Activated CD4-positive, alpha-beta memory T cell treated with anti-CD3 and anti-CD28 coated beads, Interleukin-2, amount 10 ng/mL, durations not matched to agents 7 days and 5 days (primary cell): ENCODE results near the gene JUND. TPM values are rescaled to one million over a fixed set of nuclear protein-coding genes. Genes with fewer than 3 reads are reported as not detected.

Experiments
- CTCF ChIA-PET: fragments of 350-600 bp; sonication (Branson Sonifier 250); formaldehyde crosslinking; loops from one replicate; lab custom pipeline; 2021; ENCODE audit warnings: antibody characterized with exemption, inconsistent platforms; lab: Charles Lee
- POLR2A ChIA-PET: fragments of 350-600 bp; sonication (Branson Sonifier 250); formaldehyde crosslinking; loops from one replicate; lab custom pipeline; 2021; ENCODE audit warnings: antibody characterized with exemption; lab: Charles Lee
- DNase-seq: peaks from one replicate; pipeline ENCODE4 v3.0.0-alpha.2; 2020
- H3K27ac Mint-ChIP-seq: one replicate; pipeline ENCODE4 v1.8.0; 2021; ENCODE audit warnings: mild to moderate bottlenecking, mixed read lengths
- H3K27me3 Mint-ChIP-seq: one replicate; pipeline ENCODE4 v1.8.0; 2021; ENCODE audit warnings: mixed read lengths
- H3K36me3 Mint-ChIP-seq: one replicate; pipeline ENCODE4 v1.8.0; 2021; ENCODE audit warnings: low read depth, mixed read lengths
- H3K4me1 Mint-ChIP-seq: one replicate; pipeline ENCODE4 v1.8.0; 2021; ENCODE audit warnings: mixed read lengths
- H3K4me3 Mint-ChIP-seq: one replicate; pipeline ENCODE4 v1.8.0; 2021; ENCODE audit warnings: mild to moderate bottlenecking, mixed read lengths
- H3K9me3 Mint-ChIP-seq: one replicate; pipeline ENCODE4 v1.8.0; 2021; ENCODE audit warnings: mixed read lengths
- total RNA-seq, 2 experiments: library from RNA; stranded (reverse); gene quantifications; one replicate each; pipeline ENCODE4 v1.2.3, GENCODE V29; 2021

JUND gene
- total RNA-seq, 2 experiments from 2014 or later, result 390 to 402 TPM

- CTCF ChIA-PET, result interaction anchor here (0.7 to 13.8 kb wide), 5 partner anchors 9 to 40 kb away, joined by 3 to 393 read pairs (median 4); partner anchors contain the start of gene JUND
- H3K27me3 Mint-ChIP-seq, result no peaks in the 10 kb centered on the region
- H3K4me1 Mint-ChIP-seq, result peaks cover 73% of the 10 kb centered on the region
- H3K9me3 Mint-ChIP-seq, result no peaks in the 10 kb centered on the region
- peak overlapping the region; percentile 96 for H3K27ac Mint-ChIP-seq
- POLR2A ChIA-PET, result interaction anchor here (8.1 to 25.3 kb wide), 3 partner anchors 12 to 39 kb away, joined by 174 to 1184 read pairs (median 335); partner anchors contain the start of genes IQCN and JUND
- H3K4me3 Mint-ChIP-seq, result peak overlapping the region; percentile 41
- H3K36me3 Mint-ChIP-seq, result peaks cover 46% of the 10 kb centered on the region
- DNase-seq, result no peak
Observed at GRCh38 chr19:18319591-18320135, 38.2 kb upstream of the JUND start.

- Mint-ChIP-seq H3K27me3 (no peaks in the 10 kb centered on the region), H3K4me1 (peaks cover 65% of the 10 kb centered on the region), H3K36me3 (peaks cover 49% of the 10 kb centered on the region), H3K27ac (peak overlapping the region; percentile 96), H3K4me3 (peak overlapping the region; percentile 64), H3K9me3 (no peaks in the 10 kb centered on the region)
- POLR2A ChIA-PET, result interaction anchor here (0.9 to 25.3 kb wide), 8 partner anchors 10 to 127 kb away, joined by 3 to 1184 read pairs (median 7); partner anchors contain the start of genes IQCN and JUND
- peak; percentile 73 for DNase-seq
- CTCF ChIA-PET, result interaction anchor here (1.2 to 13.8 kb wide), 4 partner anchors 10 to 39 kb away, joined by 3 to 393 read pairs (median 22); partner anchors contain the start of gene JUND
Observed at GRCh38 chr19:18317961-18318800, 36.8 kb upstream of the JUND start.

GRCh38 chr19:18313398-18313797, 32.0 kb upstream of the JUND start:
- Mint-ChIP-seq H3K9me3 (no peaks in the 10 kb centered on the region), H3K27me3 (no peaks in the 10 kb centered on the region), H3K4me1 (peaks cover 35% of the 10 kb centered on the region), H3K36me3 (peaks cover 35% of the 10 kb centered on the region), H3K4me3 (no peak overlapping the region), H3K27ac (no peak overlapping the region)
- no peak for DNase-seq
- ChIA-PET POLR2A (interaction anchor here (1.1 to 25.3 kb wide), 4 partner anchors 6 to 33 kb away, joined by 3 to 1184 read pairs (median 170); partner anchors contain the start of genes IQCN, JUND and LSM4), CTCF (interaction anchor here (13.8 kb wide), 1 partner anchor 34 kb away, joined by 393 read pairs; the partner anchor contains the start of gene JUND)

- H3K36me3 Mint-ChIP-seq, result peaks cover 39% of the 10 kb centered on the region
- no peak overlapping the region for H3K27ac Mint-ChIP-seq
- H3K27me3 Mint-ChIP-seq, result no peaks in the 10 kb centered on the region
Observed at GRCh38 chr19:18312092-18312534, 30.7 kb upstream of the JUND start.

GRCh38 chr19:18311502-18312091, 30.2 kb upstream of the JUND start:
- H3K9me3 Mint-ChIP-seq, result no peaks in the 10 kb centered on the region
- DNase-seq, result no peak
- H3K27ac Mint-ChIP-seq, result no peak overlapping the region
- peaks cover 44% of the 10 kb centered on the region for H3K36me3 Mint-ChIP-seq
- no peak overlapping the region for H3K4me3 Mint-ChIP-seq
- ChIA-PET POLR2A (interaction anchor here (12.9 to 25.3 kb wide), 2 partner anchors 7 to 31 kb away, joined by 335 to 1184 read pairs; partner anchors contain the start of genes IQCN, JUND and LSM4), CTCF (interaction anchor here (13.8 kb wide), 1 partner anchor 32 kb away, joined by 393 read pairs; the partner anchor contains the start of gene JUND)
- H3K4me1 Mint-ChIP-seq, result peaks cover 36% of the 10 kb centered on the region
- H3K27me3 Mint-ChIP-seq, result no peaks in the 10 kb centered on the region

More at GRCh38 chr19:18312092-18312534, 30.7 kb upstream of the JUND start:
- H3K4me1 Mint-ChIP-seq, result peaks cover 32% of the 10 kb centered on the region
- ChIA-PET CTCF (interaction anchor here (13.8 kb wide), 1 partner anchor 33 kb away, joined by 393 read pairs; the partner anchor contains the start of gene JUND), POLR2A (interaction anchor here (12.9 to 25.3 kb wide), 2 partner anchors 7 to 31 kb away, joined by 335 to 1184 read pairs; partner anchors contain the start of genes IQCN, JUND and LSM4)
- no peak overlapping the region for H3K4me3 Mint-ChIP-seq
- DNase-seq, result no peak
- H3K9me3 Mint-ChIP-seq, result no peaks in the 10 kb centered on the region

GRCh38 chr19:18310966-18311365, 29.5 kb upstream of the JUND start:
- Mint-ChIP-seq H3K9me3 (no peaks in the 10 kb centered on the region), H3K4me3 (no peak overlapping the region), H3K4me1 (peaks cover 37% of the 10 kb centered on the region), H3K27ac (no peak overlapping the region), H3K27me3 (no peaks in the 10 kb centered on the region), H3K36me3 (peaks cover 50% of the 10 kb centered on the region)
- DNase-seq, result no peak
- ChIA-PET POLR2A (interaction anchor here (1.0 to 25.3 kb wide), 3 partner anchors 8 to 30 kb away, joined by 3 to 1184 read pairs (median 335); partner anchors contain the start of genes IQCN, JUND and LSM4), CTCF (interaction anchor here (13.8 kb wide), 1 partner anchor 32 kb away, joined by 393 read pairs; the partner anchor contains the start of gene JUND)

GRCh38 chr19:18310118-18310909, 28.9 kb upstream of the JUND start:
- Mint-ChIP-seq H3K9me3 (no peaks in the 10 kb centered on the region), H3K4me3 (no peak overlapping the region), H3K27ac (peak overlapping the region; percentile 49), H3K27me3 (no peaks in the 10 kb centered on the region), H3K4me1 (peaks cover 38% of the 10 kb centered on the region), H3K36me3 (peaks cover 52% of the 10 kb centered on the region)
- DNase-seq, result no peak
- CTCF ChIA-PET, result interaction anchor here (13.8 kb wide), 1 partner anchor 31 kb away, joined by 393 read pairs; the partner anchor contains the start of gene JUND
- POLR2A ChIA-PET, result interaction anchor here (1.0 to 25.3 kb wide), 4 partner anchors 9 to 30 kb away, joined by 3 to 1184 read pairs (median 172); partner anchors contain the start of genes IQCN, JUND and LSM4

- ChIA-PET POLR2A (interaction anchor here (1.0 to 25.3 kb wide), 4 partner anchors 9 to 29 kb away, joined by 3 to 1184 read pairs (median 172); partner anchors contain the start of genes IQCN, JUND and LSM4), CTCF (interaction anchor here (3.4 to 13.8 kb wide), 2 partner anchors 29 to 30 kb away, joined by 46 to 393 read pairs; partner anchors contain the start of gene JUND)
- no peaks in the 10 kb centered on the region for H3K27me3 Mint-ChIP-seq
- H3K4me1 Mint-ChIP-seq, result peaks cover 43% of the 10 kb centered on the region
- DNase-seq, result no peak
- H3K36me3 Mint-ChIP-seq, result peaks cover 59% of the 10 kb centered on the region
- no peak overlapping the region for H3K4me3 Mint-ChIP-seq
- H3K9me3 Mint-ChIP-seq, result no peaks in the 10 kb centered on the region
- H3K27ac Mint-ChIP-seq, result no peak overlapping the region
Observed at GRCh38 chr19:18309525-18310064, 28.2 kb upstream of the JUND start.

GRCh38 chr19:18308948-18309325, 27.5 kb upstream of the JUND start:
- CTCF ChIA-PET, result interaction anchor here (1.1 to 3.4 kb wide), 2 partner anchors 8 to 29 kb away, joined by 4 to 46 read pairs; partner anchors contain the start of gene JUND
- POLR2A ChIA-PET, result interaction anchor here (1.7 to 25.3 kb wide), 3 partner anchors 10 to 28 kb away, joined by 8 to 1184 read pairs (median 335); partner anchors contain the start of genes IQCN, JUND and LSM4

GRCh38 chr19:18308051-18308947, 26.9 kb upstream of the JUND start:
- H3K9me3 Mint-ChIP-seq, result no peaks in the 10 kb centered on the region
- H3K36me3 Mint-ChIP-seq, result peaks cover 65% of the 10 kb centered on the region
- H3K27ac Mint-ChIP-seq, result peak overlapping the region; percentile 94
- H3K4me1 Mint-ChIP-seq, result peaks cover 46% of the 10 kb centered on the region
- no peaks in the 10 kb centered on the region for H3K27me3 Mint-ChIP-seq
- CTCF ChIA-PET, result interaction anchor here (1.1 to 3.4 kb wide), 2 partner anchors 9 to 28 kb away, joined by 4 to 46 read pairs; partner anchors contain the start of gene JUND
- H3K4me3 Mint-ChIP-seq, result no peak overlapping the region
- POLR2A ChIA-PET, result interaction anchor here (1.7 to 25.3 kb wide), 4 partner anchors 11 to 110 kb away, joined by 7 to 1184 read pairs (median 172); partner anchors contain the start of genes IQCN, JUND, LSM4 and SSBP4
- no peak for DNase-seq

More at GRCh38 chr19:18308948-18309325, 27.5 kb upstream of the JUND start:
- Mint-ChIP-seq H3K36me3 (peaks cover 60% of the 10 kb centered on the region), H3K4me3 (peak overlapping the region; percentile 13), H3K9me3 (no peaks in the 10 kb centered on the region), H3K27me3 (no peaks in the 10 kb centered on the region), H3K27ac (no peak overlapping the region), H3K4me1 (peaks cover 42% of the 10 kb centered on the region)
- DNase-seq, result no peak
